Measurements from ENCODE around the gene BHLHE23. TPM values are rescaled to one million over a fixed set of nuclear protein-coding genes. Genes with fewer than 3 reads are reported as not detected.

BHLHE23 gene
- total RNA-seq, 1 experiment from 2014 or later: not detected

GRCh38 chr20:62970307-62971210 lies 36.2 kb downstream of the BHLHE23 start:
- H3K27ac ChIP-seq (ENCODE audit: low read depth, low read length): no peak overlapping the region
- H3K4me2 ChIP-seq (ENCODE audit: low read length): no peak overlapping the region
- no peak overlapping the region for H3K4me3 ChIP-seq (replicated peaks in 1 of 2; ENCODE audit: low read depth in 1 of 2, low read length in 2 of 2)
- no peaks in the 10 kb centered on the region for H3K27me3 ChIP-seq (ENCODE audit: insufficient read depth, low read length)
- no peaks in the 10 kb centered on the region for H4K20me1 ChIP-seq (ENCODE audit: insufficient read depth)
- DNase-seq (ENCODE audit: low read depth, low spot score) (no peak), ATAC-seq (no peak)
- H3K79me2 ChIP-seq (ENCODE audit: insufficient read depth, low read length): no peaks in the 10 kb centered on the region
- H3K36me3 ChIP-seq (ENCODE audit: control insufficient read depth in 1 of 2, insufficient read depth in 2 of 2, low read length in 2 of 2): no peaks in the 10 kb centered on the region
- no TSS peak for BruUV-seq (replicated peaks)
- no peak overlapping the region for H2AFZ ChIP-seq (ENCODE audit: low read depth, low read length, poor library complexity, severe bottlenecking)
- intact Hi-C loops (cut with micrococcal nuclease): no loop called here
- CTCF ChIA-PET: interaction anchor here (0.6 to 1.6 kb wide), 4 partner anchors 38 to 148 kb away, joined by 3 to 5 read pairs (median 3); no protein-coding TSS in a partner anchor
- no peak overlapping the region for H3K9ac ChIP-seq (ENCODE audit: low read length)
- RAD21 ChIA-PET (ENCODE audit: low non-redundant PET in 1 of 2, low total read pairs in 2 of 2, uncharacterized antibody in 2 of 2, unreplicated experiment in 2 of 2): interaction anchor here in 1 of 2 experiments (0.9 kb wide), 1 partner anchor 39 kb away, joined by 3 read pairs; no protein-coding TSS in a partner anchor
- POLR2A ChIA-PET: no interaction called here
- H3K9me2 ChIP-seq (ENCODE audit: insufficient read depth): no peaks in the 10 kb centered on the region
- H3K9me3 ChIP-seq (ENCODE audit: control insufficient read depth in 1 of 2, insufficient read depth in 1 of 2, low read depth in 1 of 2, low read length in 2 of 2): no peaks in the 10 kb centered on the region
- peaks cover 5 to 10% of the 10 kb centered on the region in 2 experiments; a peak in 2 of 4 replicates for H3K4me1 ChIP-seq (ENCODE audit: control insufficient read depth in 1 of 2, insufficient read depth in 2 of 2, low read length in 2 of 2)
- TF ChIP-seq EGR1 (IDR thresholded peaks at IDR 0.05; ENCODE audit: low read depth) (no peak), RAD21 (IDR thresholded peaks at IDR 0.05; ENCODE audit: low read depth) (no peak), CTCF (IDR thresholded peaks at IDR 0.05 in 2 of 3, conservative IDR thresholded peaks at IDR 0.05 in 1 of 3; ENCODE audit: borderline replicate concordance in 1 of 3, insufficient read depth in 1 of 3, low read depth in 2 of 3, low read length in 2 of 3) (no peak), CEBPB (IDR thresholded peaks at IDR 0.05; ENCODE audit: low read depth) (no peak), FOSL1 (IDR thresholded peaks at IDR 0.05; ENCODE audit: low read depth) (no peak), ELF1 (IDR thresholded peaks at IDR 0.05; ENCODE audit: borderline replicate concordance, low read depth) (no peak), JUND (IDR thresholded peaks at IDR 0.05) (no peak), TCF7L2 (IDR thresholded peaks at IDR 0.05; ENCODE audit: borderline replicate concordance, extremely low read depth, insufficient read depth, insufficient read length) (no peak), SP1 (IDR thresholded peaks at IDR 0.05; ENCODE audit: low read depth) (no peak), EZH2phosphoT487 (IDR thresholded peaks at IDR 0.05; ENCODE audit: borderline replicate concordance) (no peak), ZNF274 (IDR thresholded peaks at IDR 0.05; ENCODE audit: low read depth, low read length) (no peak), SIN3A (IDR thresholded peaks at IDR 0.05; ENCODE audit: low read depth) (no peak), ZBTB33 (IDR thresholded peaks at IDR 0.05; ENCODE audit: extremely low read depth, insufficient replicate concordance, low read length) (no peak), CBX3 (IDR thresholded peaks at IDR 0.05; ENCODE audit: low read depth) (no peak), EZH2 (IDR thresholded peaks at IDR 0.05) (no peak)
- TF ChIP-seq, protein P1, sequence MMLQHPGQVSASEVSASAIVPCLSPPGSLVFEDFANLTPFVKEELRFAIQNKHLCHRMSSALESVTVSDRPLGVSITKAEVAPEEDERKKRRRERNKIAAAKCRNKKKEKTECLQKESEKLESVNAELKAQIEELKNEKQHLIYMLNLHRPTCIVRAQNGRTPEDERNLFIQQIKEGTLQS (IDR thresholded peaks at IDR 0.05): no peak
- TF ChIP-seq, protein P2, sequence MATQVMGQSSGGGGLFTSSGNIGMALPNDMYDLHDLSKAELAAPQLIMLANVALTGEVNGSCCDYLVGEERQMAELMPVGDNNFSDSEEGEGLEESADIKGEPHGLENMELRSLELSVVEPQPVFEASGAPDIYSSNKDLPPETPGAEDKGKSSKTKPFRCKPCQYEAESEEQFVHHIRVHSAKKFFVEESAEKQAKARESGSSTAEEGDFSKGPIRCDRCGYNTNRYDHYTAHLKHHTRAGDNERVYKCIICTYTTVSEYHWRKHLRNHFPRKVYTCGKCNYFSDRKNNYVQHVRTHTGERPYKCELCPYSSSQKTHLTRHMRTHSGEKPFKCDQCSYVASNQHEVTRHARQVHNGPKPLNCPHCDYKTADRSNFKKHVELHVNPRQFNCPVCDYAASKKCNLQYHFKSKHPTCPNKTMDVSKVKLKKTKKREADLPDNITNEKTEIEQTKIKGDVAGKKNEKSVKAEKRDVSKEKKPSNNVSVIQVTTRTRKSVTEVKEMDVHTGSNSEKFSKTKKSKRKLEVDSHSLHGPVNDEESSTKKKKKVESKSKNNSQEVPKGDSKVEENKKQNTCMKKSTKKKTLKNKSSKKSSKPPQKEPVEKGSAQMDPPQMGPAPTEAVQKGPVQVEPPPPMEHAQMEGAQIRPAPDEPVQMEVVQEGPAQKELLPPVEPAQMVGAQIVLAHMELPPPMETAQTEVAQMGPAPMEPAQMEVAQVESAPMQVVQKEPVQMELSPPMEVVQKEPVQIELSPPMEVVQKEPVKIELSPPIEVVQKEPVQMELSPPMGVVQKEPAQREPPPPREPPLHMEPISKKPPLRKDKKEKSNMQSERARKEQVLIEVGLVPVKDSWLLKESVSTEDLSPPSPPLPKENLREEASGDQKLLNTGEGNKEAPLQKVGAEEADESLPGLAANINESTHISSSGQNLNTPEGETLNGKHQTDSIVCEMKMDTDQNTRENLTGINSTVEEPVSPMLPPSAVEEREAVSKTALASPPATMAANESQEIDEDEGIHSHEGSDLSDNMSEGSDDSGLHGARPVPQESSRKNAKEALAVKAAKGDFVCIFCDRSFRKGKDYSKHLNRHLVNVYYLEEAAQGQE (IDR thresholded peaks at IDR 0.05; ENCODE audit: low read depth): no peak
- TF ChIP-seq, protein P3, sequence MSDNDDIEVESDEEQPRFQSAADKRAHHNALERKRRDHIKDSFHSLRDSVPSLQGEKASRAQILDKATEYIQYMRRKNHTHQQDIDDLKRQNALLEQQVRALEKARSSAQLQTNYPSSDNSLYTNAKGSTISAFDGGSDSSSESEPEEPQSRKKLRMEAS (IDR thresholded peaks at IDR 0.05): no peak

Measured in HCT116 (cell line).